Naive thymus-derived CD8-positive, alpha-beta T cell (primary cell): ENCODE results near the gene PDCD4. TPM values are rescaled to one million over a fixed set of nuclear protein-coding genes. Genes with fewer than 3 reads are reported as not detected.
A peak's percentile ranks its signal among the peaks of the same experiment; 100 is the strongest.
"Not testable (repeated sequence)": the region's sequence is repeated elsewhere in the genome, so short reads cannot be mapped to it uniquely, and the experiment has no call there.

Experiments
- ATAC-seq, 2 donors: fragments of 150-1000 bp; cut with Tn5 transposase in 1 of 2; sonication (Bioruptor Pico), chemical (Tn5 transposase) in 1 of 2; 1 replicate in 1 of 2; 2 replicates in 1 of 2; pipeline ENCODE4 v1.10.0; 2021; ENCODE audit warnings: mild to moderate bottlenecking in 2 of 2, moderate library complexity in 2 of 2
- POLR2A ChIA-PET: fragments of 350-600 bp; sonication (Branson Sonifier 250); formaldehyde crosslinking; loops from one replicate; lab custom pipeline; 2021; ENCODE audit warnings: antibody characterized with exemption; lab: Charles Lee
- DNase-seq, 10 donors: peaks; one replicate each; pipeline versions ENCODE4 v3.0.0 to v3.0.0-alpha.2; 2020 to 2022
- H3K27ac Mint-ChIP-seq, 10 donors: one replicate each; pipeline ENCODE4 v1.8.0; 2020 to 2022; ENCODE audit warnings: mild to moderate bottlenecking in 10 of 10, mixed read lengths in 10 of 10, moderate library complexity in 4 of 10, inconsistent platforms in 1 of 10
- H3K27me3 Mint-ChIP-seq, 5 donors: one replicate each; pipeline ENCODE4 v1.8.0; 2021 to 2022; ENCODE audit warnings: mixed read lengths in 5 of 5
- H3K36me3 Mint-ChIP-seq, 3 donors: one replicate each; pipeline ENCODE4 v1.8.0; 2020 to 2022; ENCODE audit warnings: mixed read lengths in 3 of 3, mild to moderate bottlenecking in 2 of 3, inconsistent platforms in 1 of 3
- H3K4me1 Mint-ChIP-seq, 4 donors: one replicate each; pipeline ENCODE4 v1.8.0; 2021 to 2022; ENCODE audit warnings: mixed read lengths in 4 of 4
- H3K4me3 Mint-ChIP-seq, 10 donors: one replicate each; pipeline ENCODE4 v1.8.0; 2020 to 2022; ENCODE audit warnings: mild to moderate bottlenecking in 10 of 10, mixed read lengths in 10 of 10, moderate library complexity in 6 of 10, inconsistent platforms in 1 of 10
- H3K9me3 Mint-ChIP-seq, 9 donors: one replicate each; pipeline ENCODE4 v1.8.0; 2020 to 2022; ENCODE audit warnings: mixed read lengths in 9 of 9, mild to moderate bottlenecking in 3 of 9, inconsistent platforms in 1 of 9, moderate library complexity in 1 of 9
- polyA plus RNA-seq, 3 donors: library from polyadenylated mRNA; unstranded; fragments of 300-500 nt; fragmentation: Illumina TruSeq; gene quantifications; one replicate each; pipeline ENCODE4 v1.2.3, GENCODE V29; 2021
- total RNA-seq, 8 experiments: library from RNA in 2 of 8; stranded (reverse) in 2 of 8; gene quantifications; one replicate each; pipeline ENCODE4 v1.2.3 and lab custom pipeline; 2021 to 2026

Gene PDCD4
- total and polyA plus RNA-seq, 5 experiments from 2014 or later: 318 to 385 (median 361) TPM

- no peak for ATAC-seq
- H3K4me1 Mint-ChIP-seq: peaks cover 57 to 100% (median 98%) of the 10 kb centered on the region in 4 donors
- peak overlapping the region; percentile 58 to 94 (median 80) for H3K4me3 Mint-ChIP-seq
- no peaks in the 10 kb centered on the region for H3K9me3 Mint-ChIP-seq
- H3K27me3 Mint-ChIP-seq: no peaks in the 10 kb centered on the region
- POLR2A ChIA-PET: interaction anchor here (0.6 to 5.0 kb wide), 12 partner anchors 9 to 1511 kb away, joined by 3 to 44 read pairs (median 9); partner anchors contain the start of genes BBIP1 and SHOC2
- peak overlapping the region; percentile 97 to 100 (median 99) for H3K27ac Mint-ChIP-seq
- no peaks in the 10 kb centered on the region for H3K36me3 Mint-ChIP-seq
- DNase-seq: no peak
These were observed 7.8 kb upstream of the PDCD4 start for GRCh38 chr10:110863956-110864355.

GRCh38 chr10:110864662-110865140 is 7.0 kb upstream of the PDCD4 start:
- H3K36me3 Mint-ChIP-seq: peaks cover 0 to 3% (median 3%) of the 10 kb centered on the region in 3 donors
- POLR2A ChIA-PET: interaction anchor here (0.6 to 5.0 kb wide), 17 partner anchors 7 to 1510 kb away, joined by 3 to 44 read pairs (median 5); partner anchors contain the start of genes BBIP1 and SHOC2
- peak overlapping the region; percentile 97 to 100 (median 99) for H3K27ac Mint-ChIP-seq
- DNase-seq (peak in 9 of 10 donors; percentile 48 to 90 (median 80)), ATAC-seq (peak; percentile 65 to 73)
- H3K27me3 Mint-ChIP-seq: no peaks in the 10 kb centered on the region
- peak overlapping the region; percentile 62 to 94 (median 82) for H3K4me3 Mint-ChIP-seq
- no peaks in the 10 kb centered on the region for H3K9me3 Mint-ChIP-seq
- H3K4me1 Mint-ChIP-seq: peaks cover 60 to 100% (median 98%) of the 10 kb centered on the region in 4 donors

- Mint-ChIP-seq H3K4me1 (peaks cover 61 to 100% (median 98%) of the 10 kb centered on the region in 4 donors), H3K4me3 (peak overlapping the region; percentile 62 to 94 (median 80)), H3K36me3 (peaks cover 0 to 4% (median 3%) of the 10 kb centered on the region in 3 donors), H3K27me3 (no peaks in the 10 kb centered on the region), H3K9me3 (no peaks in the 10 kb centered on the region), H3K27ac (peak overlapping the region; percentile 97 to 100 (median 99))
- POLR2A ChIA-PET: interaction anchor here (0.7 to 5.0 kb wide), 14 partner anchors 8 to 84 kb away, joined by 3 to 44 read pairs (median 9); partner anchors contain the start of genes BBIP1 and SHOC2
- ATAC-seq (no peak), DNase-seq (no peak)
These were observed 6.4 kb upstream of the PDCD4 start for GRCh38 chr10:110865186-110865808.

- Mint-ChIP-seq H3K4me3 (peak overlapping the region; percentile 62 to 94 (median 80)), H3K27me3 (no peaks in the 10 kb centered on the region), H3K27ac (peak overlapping the region; percentile 97 to 100 (median 99)), H3K4me1 (peaks cover 61 to 100% (median 98%) of the 10 kb centered on the region in 4 donors), H3K9me3 (no peaks in the 10 kb centered on the region), H3K36me3 (peaks cover 0 to 4% (median 3%) of the 10 kb centered on the region in 3 donors)
- ATAC-seq (peak in 1 of 2 donors; percentile 4), DNase-seq (peak in 2 of 10 donors; percentile 39 to 50)
- POLR2A ChIA-PET: interaction anchor here (1.0 to 5.0 kb wide), 8 partner anchors 7 to 64 kb away, joined by 3 to 44 read pairs (median 20); partner anchors contain the start of genes BBIP1 and SHOC2
These were observed 5.8 kb upstream of the PDCD4 start for GRCh38 chr10:110865809-110866482.

GRCh38 chr10:110867011-110867806 is 4.5 kb upstream of the PDCD4 start:
- POLR2A ChIA-PET: interaction anchor here (1.1 to 5.0 kb wide), 14 partner anchors 9 to 657 kb away, joined by 4 to 44 read pairs (median 6); partner anchors contain the start of genes BBIP1 and SHOC2
- H3K4me1 Mint-ChIP-seq: peaks cover 65 to 98% (median 93%) of the 10 kb centered on the region in 4 donors
- DNase-seq, H3K27me3 Mint-ChIP-seq, H3K9me3 Mint-ChIP-seq, ATAC-seq, H3K36me3 Mint-ChIP-seq: not testable (repeated sequence)
- H3K27ac Mint-ChIP-seq: peak overlapping the region; percentile 97 to 100 (median 99)
- H3K4me3 Mint-ChIP-seq: peak overlapping the region; percentile 29 to 99 (median 65)

- peak overlapping the region; percentile 97 to 100 (median 99) for H3K27ac Mint-ChIP-seq
- POLR2A ChIA-PET: interaction anchor here (0.7 to 5.0 kb wide), 13 partner anchors 9 to 657 kb away, joined by 3 to 44 read pairs (median 5); no protein-coding TSS in a partner anchor
- H3K4me1 Mint-ChIP-seq: peaks cover 59 to 90% (median 86%) of the 10 kb centered on the region in 4 donors
- DNase-seq (no peak), ATAC-seq (no peak)
- no peaks in the 10 kb centered on the region for H3K27me3 Mint-ChIP-seq
- H3K9me3 Mint-ChIP-seq: peaks cover 0 to 2% (median 0%) of the 10 kb centered on the region in 9 donors
- peak overlapping the region; percentile 38 to 99 (median 91) for H3K4me3 Mint-ChIP-seq
- peaks cover 0 to 4% (median 3%) of the 10 kb centered on the region in 3 donors for H3K36me3 Mint-ChIP-seq
These were observed 3.8 kb upstream of the PDCD4 start for GRCh38 chr10:110867807-110868465.

GRCh38 chr10:110868981-110869380 is 2.7 kb upstream of the PDCD4 start:
- H3K4me3 Mint-ChIP-seq: peak overlapping the region; percentile 49 to 99 (median 96)
- DNase-seq (peak; percentile 24 to 84 (median 73)), ATAC-seq (peak; percentile 18 to 34)
- H3K36me3 Mint-ChIP-seq: peaks cover 0 to 4% (median 3%) of the 10 kb centered on the region in 3 donors
- H3K9me3 Mint-ChIP-seq: peaks cover 0 to 2% (median 0%) of the 10 kb centered on the region in 9 donors
- H3K4me1 Mint-ChIP-seq: peaks cover 52 to 83% (median 78%) of the 10 kb centered on the region in 4 donors
- POLR2A ChIA-PET: interaction anchor here (1.2 to 1.9 kb wide), 5 partner anchors 8 to 67 kb away, joined by 5 to 9 read pairs (median 5); no protein-coding TSS in a partner anchor
- peak overlapping the region; percentile 97 to 100 (median 99) for H3K27ac Mint-ChIP-seq
- no peaks in the 10 kb centered on the region for H3K27me3 Mint-ChIP-seq

- peak overlapping the region; percentile 97 to 100 (median 99) for H3K27ac Mint-ChIP-seq
- peak overlapping the region; percentile 79 to 99 (median 96) for H3K4me3 Mint-ChIP-seq
- DNase-seq: no peak
- no peak for ATAC-seq
- H3K27me3 Mint-ChIP-seq: no peaks in the 10 kb centered on the region
- POLR2A ChIA-PET: interaction anchor here (0.8 to 3.1 kb wide), 17 partner anchors 10 to 125 kb away, joined by 3 to 87 read pairs (median 6); partner anchors contain the start of genes BBIP1 and SHOC2
- peaks cover 0 to 10% (median 3%) of the 10 kb centered on the region in 3 donors for H3K36me3 Mint-ChIP-seq
- H3K9me3 Mint-ChIP-seq: peaks cover 0 to 2% (median 0%) of the 10 kb centered on the region in 9 donors
- peaks cover 39 to 82% (median 68%) of the 10 kb centered on the region in 4 donors for H3K4me1 Mint-ChIP-seq
These were observed 868 bp upstream of the PDCD4 start for GRCh38 chr10:110870823-110871297.

GRCh38 chr10:110872145-110872983 is 636 bp downstream of the PDCD4 start:
- peaks cover 0 to 20% (median 3%) of the 10 kb centered on the region in 3 donors for H3K36me3 Mint-ChIP-seq
- DNase-seq: peak; percentile 67 to 96 (median 93)

More at GRCh38 chr10:110872145-110872983, 636 bp downstream of the PDCD4 start:
- H3K9me3 Mint-ChIP-seq: peaks cover 0 to 2% (median 0%) of the 10 kb centered on the region in 9 donors
- H3K27me3 Mint-ChIP-seq: no peaks in the 10 kb centered on the region
- H3K4me1 Mint-ChIP-seq: peaks cover 31 to 77% (median 60%) of the 10 kb centered on the region in 4 donors
- peak; percentile 67 to 78 for ATAC-seq
- H3K4me3 Mint-ChIP-seq: peak overlapping the region; percentile 79 to 99 (median 95)
- POLR2A ChIA-PET: interaction anchor here (0.6 to 3.1 kb wide), 22 partner anchors 8 to 662 kb away, joined by 3 to 87 read pairs (median 5); partner anchors contain the start of genes BBIP1 and SHOC2
- H3K27ac Mint-ChIP-seq: peak overlapping the region; percentile 96 to 99 (median 98)
